IPS-NIHi7 (cell line): ENCODE data around the gene IFNLR1.
A peak's percentile ranks its signal among the peaks of the same experiment; 100 is the strongest.
"Not testable (repeated sequence)": the region's sequence is repeated elsewhere in the genome, so short reads cannot be mapped to it uniquely, and the experiment has no call there.

Source experiments
- DNase-seq: peaks from one replicate; pipeline ENCODE4 v3.0.0; 2012; ENCODE audit warnings: mixed read lengths; ENCODE audit errors: extremely low spot score

IFNLR1 gene

DNA sequence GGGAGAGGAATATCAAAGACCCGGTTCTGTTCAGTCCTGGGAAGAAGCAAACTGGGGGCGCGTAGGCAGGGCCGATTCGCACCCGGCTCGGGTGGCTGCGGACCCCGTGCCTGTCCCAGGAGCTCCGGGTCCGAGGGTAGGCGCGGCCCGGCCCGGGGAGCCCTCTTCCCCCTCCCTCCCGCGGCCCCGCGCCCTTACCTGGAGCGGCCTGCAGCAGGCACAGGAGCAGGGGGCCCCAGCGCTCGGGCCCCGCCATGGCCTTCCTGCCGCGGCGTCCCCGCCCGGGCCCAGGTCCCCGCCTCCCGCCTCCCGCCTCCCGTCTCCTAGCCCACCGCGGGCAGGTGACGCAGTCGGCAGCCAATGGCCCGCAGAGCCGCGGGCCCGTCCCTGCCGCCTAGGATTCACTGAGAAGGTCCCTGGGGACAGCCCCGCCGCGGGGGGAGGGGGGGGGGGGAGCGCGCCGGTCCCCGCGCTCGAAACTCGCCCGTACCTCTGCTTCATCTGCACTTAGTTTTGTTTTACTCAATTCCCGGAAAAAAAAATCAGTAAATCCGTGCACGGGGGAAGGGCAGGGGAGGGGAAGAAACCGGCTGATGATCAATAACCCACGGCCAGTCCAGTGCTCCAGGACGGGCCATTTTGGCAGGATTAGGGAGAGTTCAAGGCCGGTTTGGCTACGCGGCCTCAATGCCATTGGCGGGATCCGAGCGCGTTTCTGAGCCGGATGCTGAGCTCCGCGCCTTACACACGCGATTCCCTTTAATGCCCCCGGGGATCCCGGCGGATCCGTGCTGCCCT is at the start of gene IFNLR1:
Gene IFNLR1 (minus strand): TSS at position 297 of the 798 bp plus-strand sequence. CDS start 41 bp downstream, at position 256.
- peak; percentile 92 for DNase-seq

DNA sequence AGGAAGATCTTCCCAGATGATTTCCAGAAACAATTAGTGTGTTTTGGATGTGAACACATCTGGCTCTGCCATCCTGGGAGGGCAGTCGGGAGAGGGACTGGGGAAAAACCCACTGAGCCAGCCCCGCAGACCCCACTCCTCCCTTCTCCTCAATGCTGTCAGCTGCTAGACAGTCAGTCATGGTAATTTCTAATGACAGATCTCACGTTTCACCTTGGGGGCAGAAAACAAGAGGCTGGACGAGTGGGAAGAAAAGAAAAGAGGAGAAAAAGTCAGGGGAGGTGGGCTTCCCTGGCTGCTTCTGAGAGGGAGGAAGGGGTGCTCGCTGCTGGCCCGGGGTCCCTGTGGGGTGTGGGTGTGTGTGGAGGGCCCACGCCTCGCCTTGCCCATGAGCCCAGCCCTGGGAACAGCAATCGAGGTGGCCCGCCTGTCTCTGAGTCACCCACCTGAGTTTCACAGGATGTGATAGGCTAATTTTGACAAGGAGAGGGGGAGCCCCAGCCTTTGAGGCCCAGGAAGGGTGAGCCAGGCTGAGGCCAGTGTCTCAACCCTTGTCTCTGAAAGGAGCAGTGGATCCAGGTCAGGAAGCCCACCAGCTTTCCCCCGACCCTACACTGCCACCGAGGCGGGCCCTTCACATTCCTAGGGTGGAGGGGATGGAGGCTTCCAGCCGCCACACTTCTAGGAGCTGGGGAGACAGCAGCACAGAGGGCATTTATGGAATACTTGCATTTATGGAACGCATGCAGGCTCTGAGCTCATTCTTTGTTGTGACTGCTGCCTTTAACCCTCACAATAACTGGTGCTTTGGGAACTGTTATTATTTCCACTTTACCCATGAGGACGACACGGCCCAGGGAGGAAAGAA is 49.1 kb upstream of the IFNLR1 start:
- DNase-seq = peak; percentile 59

- no peak for DNase-seq
These were observed 46.9 kb upstream of the IFNLR1 start for GRCh38 chr1:24233684-24234600.

DNA sequence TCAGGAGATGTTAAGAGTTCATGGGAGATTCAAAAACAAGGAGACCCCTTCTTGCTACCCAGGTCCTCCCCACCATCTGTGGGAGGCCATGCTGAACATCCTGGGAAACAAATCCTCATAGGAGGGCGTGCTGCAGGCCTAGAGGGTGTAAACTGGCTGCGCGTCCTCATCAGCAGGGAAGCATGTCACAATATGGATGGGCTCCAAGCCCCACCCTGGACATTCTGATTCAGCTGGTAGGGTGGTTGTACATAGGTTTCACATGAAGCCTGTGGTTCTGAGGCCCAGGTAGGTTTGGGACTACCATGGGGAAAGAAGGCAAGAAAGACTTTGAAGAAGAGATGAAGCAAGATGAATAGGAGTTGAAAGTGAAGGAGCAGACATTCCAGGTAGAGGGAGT is 44.6 kb upstream of the IFNLR1 start:
- DNase-seq = no peak

DNA sequence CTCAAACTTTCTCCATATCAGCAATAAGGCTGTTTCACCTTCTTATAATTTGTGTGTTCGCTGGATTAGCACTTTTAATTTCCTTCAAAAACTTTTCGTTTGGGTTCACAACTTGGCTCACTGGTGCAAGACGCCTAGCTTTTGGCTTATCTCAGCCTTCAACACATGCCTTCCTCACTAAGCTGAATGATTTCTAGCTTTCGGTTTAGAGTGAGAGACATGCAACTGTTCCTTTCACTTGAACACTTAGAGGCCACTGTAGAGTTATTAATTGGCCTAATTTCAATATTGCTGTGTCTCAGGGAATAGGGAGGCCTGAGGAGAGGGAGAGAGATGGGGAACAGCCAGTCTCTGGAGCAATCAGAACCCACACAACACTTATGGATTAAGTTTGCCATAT is 41.2 kb upstream of the IFNLR1 start:
- no peak for DNase-seq

- no peak for DNase-seq
These were observed 39.7 kb upstream of the IFNLR1 start for GRCh38 chr1:24226749-24227148.

DNA sequence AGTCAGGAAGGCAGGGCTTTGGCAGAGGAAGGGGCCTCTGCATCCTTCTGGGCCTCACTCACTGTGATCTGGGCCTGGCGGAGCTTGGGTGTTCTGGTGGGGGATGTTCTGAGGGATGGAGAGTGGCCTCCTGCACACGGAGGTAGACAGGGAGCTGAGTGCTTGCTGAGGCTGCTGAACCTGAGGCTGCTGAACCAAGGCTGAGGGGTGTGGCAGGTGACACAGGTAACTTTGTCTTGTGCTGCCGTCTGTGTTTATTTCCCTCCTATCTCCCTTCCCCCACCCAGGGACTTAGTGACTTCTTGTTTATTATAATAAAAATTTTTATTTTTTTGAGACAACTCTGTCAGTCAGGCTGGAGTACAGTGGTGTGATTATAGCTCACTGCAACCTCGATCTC is 37.7 kb upstream of the IFNLR1 start:
- no peak for DNase-seq

DNA sequence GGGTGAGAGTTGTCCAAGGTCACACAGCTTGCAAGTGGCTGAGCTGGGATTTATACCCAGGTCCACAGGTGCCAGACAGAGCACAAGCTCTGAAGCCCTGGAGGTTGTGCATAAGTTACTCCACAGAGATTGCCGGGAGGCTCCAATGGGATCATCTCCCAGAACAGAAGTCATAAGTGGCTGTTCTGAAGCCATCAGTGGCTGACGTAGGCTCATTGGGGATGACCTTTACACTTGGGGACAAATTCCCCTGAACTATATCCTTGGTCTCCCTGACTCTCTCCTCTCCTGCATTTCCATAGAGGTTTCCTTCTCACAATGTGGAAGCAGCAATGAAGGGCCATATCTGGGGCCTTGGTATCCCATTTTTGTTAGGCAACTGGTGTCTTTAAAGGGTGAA is 37.0 kb upstream of the IFNLR1 start:
- no peak for DNase-seq

- DNase-seq = no peak
These were observed 35.7 kb upstream of the IFNLR1 start for GRCh38 chr1:24222793-24223192.

DNA sequence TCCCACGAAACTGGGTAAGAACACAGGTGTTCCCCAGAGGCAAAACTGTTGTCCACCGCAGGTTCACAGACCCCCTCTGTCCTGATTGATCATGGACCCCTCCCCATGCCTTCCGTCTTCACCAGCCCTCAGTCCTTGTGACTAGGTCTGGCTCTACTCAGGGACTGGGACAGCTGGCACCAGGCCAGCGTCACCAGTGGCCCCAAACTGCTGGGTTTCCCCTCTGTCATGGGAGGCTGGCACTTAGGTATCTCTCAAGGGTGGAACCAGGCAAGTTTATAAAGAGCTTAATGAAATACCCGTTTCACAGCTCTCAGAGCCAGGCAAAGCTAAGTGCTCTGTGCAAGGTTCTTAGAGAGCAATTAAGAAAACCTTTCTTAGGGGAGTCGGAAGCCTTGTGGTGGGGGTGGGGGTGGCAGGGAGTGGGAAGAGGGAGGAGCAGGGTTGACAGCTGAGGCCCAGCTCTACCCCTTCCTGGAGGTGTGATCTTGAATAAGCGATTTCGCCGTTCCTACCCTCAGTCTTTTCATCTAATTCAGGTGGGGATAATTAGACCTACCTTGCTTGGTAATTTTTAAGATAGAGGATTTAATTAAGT is 35.0 kb upstream of the IFNLR1 start:
- DNase-seq = no peak

DNA sequence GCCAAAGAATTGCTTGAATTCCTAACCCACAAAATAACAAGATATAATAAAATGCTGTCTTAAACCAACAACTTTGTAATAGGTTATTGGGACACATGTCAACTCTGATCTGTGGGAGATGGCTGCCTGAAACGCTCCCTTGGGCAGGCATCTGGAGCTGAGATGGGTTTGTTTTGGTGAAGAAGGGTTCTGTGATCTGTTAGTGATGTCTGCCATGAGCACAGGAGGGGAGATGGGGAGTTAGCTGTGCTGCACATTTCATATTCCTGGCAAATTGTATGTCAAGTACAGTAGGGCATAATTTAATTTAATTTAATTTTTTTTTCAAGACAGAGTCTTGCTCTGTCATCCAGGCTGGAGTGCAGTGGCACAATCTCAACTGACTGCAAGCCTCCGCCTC is 34.2 kb upstream of the IFNLR1 start:
- DNase-seq = no peak

DNA sequence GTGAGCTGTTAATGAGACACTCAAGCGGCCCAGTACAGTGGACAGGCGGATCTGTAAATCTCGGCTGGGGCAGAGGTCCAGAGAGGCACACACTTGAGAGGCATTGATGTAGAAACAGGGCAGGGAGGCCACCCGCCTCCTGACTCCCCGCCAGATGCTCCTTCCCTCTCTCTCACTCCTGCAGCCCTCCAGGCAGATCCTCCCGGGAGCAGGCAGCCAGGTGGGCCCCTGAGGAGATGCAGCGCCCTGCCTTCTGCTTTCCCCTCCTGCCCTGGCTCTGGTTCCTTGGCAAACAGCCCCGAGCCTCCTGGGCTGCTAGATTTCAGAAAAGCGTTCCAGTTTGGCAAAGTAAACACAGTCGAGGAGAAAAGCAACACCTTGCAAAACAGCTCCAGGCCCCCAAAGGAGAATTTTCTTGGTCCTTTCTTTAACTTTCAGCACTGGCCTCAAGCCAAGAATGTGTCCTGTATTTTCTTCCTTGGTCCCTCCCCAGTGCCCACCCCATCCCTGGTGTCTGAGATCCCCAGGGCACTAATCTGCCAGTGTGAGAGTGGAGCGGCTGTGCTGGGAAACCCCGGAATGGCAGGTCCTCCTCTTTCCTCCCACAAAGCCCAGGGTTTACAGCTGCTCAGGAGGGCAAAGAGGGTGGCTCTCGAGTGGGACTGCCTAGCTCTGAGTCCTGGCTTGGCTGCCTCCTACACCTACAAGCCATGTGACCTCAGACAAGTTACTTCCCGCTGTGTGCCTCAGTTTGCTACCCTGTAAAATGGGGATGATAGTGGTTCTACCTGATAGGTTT is 29.4 kb upstream of the IFNLR1 start:
- DNase-seq = peak; percentile 43

- no peak for DNase-seq
These were observed 28.2 kb upstream of the IFNLR1 start for GRCh38 chr1:24215226-24215814.

DNA sequence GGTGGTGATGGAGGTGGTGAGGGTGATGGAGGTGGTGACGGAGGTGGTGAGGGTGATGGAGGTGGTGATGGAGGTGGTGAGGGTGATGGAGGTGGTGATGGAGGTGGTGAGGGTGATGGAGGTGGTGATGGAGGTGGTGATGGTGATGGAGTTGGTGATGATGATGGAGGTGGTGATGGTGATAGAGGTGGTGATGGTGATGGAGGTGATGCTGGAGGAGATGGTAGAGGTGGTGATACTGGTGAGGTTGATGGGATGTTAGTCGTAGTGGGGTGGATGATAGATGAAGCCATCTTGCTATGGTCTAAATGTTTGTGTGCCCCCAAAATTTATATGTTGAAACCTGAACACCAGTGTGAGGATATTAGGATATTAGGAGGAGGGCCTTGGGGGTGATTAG is 25.3 kb upstream of the IFNLR1 start:
- DNase-seq = no peak

DNA sequence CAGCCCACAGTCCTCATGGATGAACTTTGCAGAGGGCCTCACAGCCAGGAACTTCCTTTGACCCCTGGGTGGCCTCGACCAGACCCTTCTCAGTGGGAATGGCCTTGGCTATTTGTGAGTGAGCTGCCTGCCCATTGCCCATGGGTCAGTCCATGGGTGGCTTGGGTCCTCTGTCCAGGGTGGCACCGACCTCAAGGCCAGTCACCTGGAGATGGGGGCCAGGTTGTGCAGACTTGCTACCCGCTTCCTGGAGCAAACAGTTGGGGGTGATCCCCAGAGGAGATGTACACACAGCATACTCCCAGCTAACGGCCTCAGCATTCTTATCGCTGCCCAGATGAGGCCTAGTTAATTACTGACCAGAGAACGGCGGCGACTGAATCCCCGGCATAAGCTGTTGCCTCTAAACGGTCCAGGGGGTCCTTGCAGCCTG is 23.1 kb upstream of the IFNLR1 start:
- DNase-seq = no peak

DNA sequence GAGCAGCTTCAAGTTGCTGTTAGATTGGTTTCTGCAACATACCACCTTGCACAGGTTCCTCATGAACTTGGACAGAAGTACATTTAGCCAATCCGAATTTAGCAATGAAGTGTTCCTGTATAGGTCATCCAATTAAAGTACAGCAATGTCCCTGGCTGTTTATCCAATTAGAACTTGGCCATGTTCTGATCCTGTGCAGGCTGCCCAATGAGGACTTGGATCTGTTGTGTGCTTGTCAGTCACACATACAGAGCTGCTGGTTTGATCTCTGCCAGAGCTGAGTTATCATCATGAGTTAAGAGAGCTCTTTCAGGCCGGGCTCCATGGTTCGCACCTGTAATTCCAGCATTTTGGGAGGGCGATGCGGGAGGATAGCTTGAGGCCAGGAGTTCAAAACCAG is 22.0 kb upstream of the IFNLR1 start:
- DNase-seq = no peak

- DNase-seq = no peak
These were observed 20.6 kb upstream of the IFNLR1 start for GRCh38 chr1:24207709-24208108.

DNA sequence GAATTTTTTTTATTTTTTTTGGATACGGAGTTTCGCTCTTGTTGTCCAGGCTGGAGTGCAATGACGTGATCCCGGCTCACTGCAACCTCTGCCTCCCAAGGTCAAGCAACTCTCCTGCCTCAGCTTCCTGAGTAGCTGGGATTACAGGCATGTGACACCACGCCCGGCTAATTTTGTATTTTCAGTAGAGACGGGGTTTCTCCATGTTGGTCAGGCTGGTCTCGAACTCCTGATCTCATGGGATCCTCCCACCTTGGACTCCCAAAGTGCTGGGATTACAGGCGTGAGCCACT is 20.3 kb upstream of the IFNLR1 start:
- DNase-seq = not testable (repeated sequence)

- DNase-seq = no peak
These were observed 19.7 kb upstream of the IFNLR1 start for GRCh38 chr1:24206516-24207394.
